Thyroid gland (tissue), 4 donors: ENCODE measurements around the gene ZMIZ1.

Experiments
- POLR2A ChIP-seq, 2 donors: fragments of 450-650 bp; IDR thresholded peaks; one replicate each; pipeline ENCODE4 v1.6.1; 2017; ENCODE audit warnings: antibody characterized with exemption in 2 of 2, mild to moderate bottlenecking in 2 of 2, moderate library complexity in 1 of 2
- TF ChIP-seq, protein P1 (sequence below), 6 experiments: fragments of 200-600 bp in 3 of 6; fragments of 450-650 bp in 3 of 6; sonication (generic) in 3 of 6; IDR thresholded peaks; one replicate each; pipeline ENCODE4 v1.5.1; 2016 to 2019; ENCODE audit warnings: antibody characterized with exemption in 6 of 6, mild to moderate bottlenecking in 2 of 6, inconsistent platforms in 1 of 6, moderate library complexity in 1 of 6

DNA sequence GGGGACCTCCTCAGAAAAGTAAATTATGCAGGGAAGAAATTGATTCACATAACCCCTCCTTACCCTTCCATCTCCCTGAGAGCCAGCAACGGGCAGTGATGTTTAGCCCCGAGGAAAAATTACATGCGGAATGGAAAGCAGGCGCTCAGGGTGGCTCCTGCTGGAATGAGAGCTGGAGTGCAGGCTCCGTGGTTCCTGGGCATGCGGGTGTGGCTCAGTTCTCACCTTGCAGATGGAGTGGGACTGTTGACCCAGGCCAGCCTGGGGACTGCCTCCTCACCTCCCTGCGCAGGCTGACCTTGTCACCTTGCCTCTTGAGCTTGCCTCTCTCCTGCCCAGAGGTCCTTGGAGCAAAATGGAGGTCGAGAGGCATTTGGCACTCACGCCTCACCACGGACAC lies 195.2 kb downstream of the ZMIZ1 start:
- TF ChIP-seq, protein P1, sequence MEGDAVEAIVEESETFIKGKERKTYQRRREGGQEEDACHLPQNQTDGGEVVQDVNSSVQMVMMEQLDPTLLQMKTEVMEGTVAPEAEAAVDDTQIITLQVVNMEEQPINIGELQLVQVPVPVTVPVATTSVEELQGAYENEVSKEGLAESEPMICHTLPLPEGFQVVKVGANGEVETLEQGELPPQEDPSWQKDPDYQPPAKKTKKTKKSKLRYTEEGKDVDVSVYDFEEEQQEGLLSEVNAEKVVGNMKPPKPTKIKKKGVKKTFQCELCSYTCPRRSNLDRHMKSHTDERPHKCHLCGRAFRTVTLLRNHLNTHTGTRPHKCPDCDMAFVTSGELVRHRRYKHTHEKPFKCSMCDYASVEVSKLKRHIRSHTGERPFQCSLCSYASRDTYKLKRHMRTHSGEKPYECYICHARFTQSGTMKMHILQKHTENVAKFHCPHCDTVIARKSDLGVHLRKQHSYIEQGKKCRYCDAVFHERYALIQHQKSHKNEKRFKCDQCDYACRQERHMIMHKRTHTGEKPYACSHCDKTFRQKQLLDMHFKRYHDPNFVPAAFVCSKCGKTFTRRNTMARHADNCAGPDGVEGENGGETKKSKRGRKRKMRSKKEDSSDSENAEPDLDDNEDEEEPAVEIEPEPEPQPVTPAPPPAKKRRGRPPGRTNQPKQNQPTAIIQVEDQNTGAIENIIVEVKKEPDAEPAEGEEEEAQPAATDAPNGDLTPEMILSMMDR (IDR thresholded peaks at IDR 0.05) = no peak
- TF ChIP-seq POLR2A (IDR thresholded peaks at IDR 0.05) = no peak
